Transverse colon (tissue), 4 donors: Measurements from ENCODE around the gene CRADD. TPM values are rescaled to one million over a fixed set of nuclear protein-coding genes. Genes with fewer than 3 reads are reported as not detected.

Experiments used
- DNase-seq: peaks from one replicate; pipeline ENCODE4 v3.0.0-alpha.2; 2019
- H3K27ac ChIP-seq, 4 donors: fragments of 200-600 bp; sonication (generic); 2 replicates each; pipeline ENCODE4 v1.5.1; 2016 to 2018; ENCODE audit warnings: inconsistent platforms in 4 of 4
- H3K27me3 ChIP-seq: fragments of 200-600 bp; sonication (generic); 2 replicates; pipeline ENCODE4 v1.5.1; 2017; ENCODE audit warnings: inconsistent platforms
- H3K36me3 ChIP-seq, 4 donors: fragments of 200-600 bp; sonication (generic); 2 replicates each; pipeline ENCODE4 v1.5.1; 2017 to 2019; ENCODE audit warnings: inconsistent platforms in 4 of 4
- H3K4me1 ChIP-seq, 4 donors: fragments of 200-600 bp; sonication (generic); 2 replicates each; pipeline ENCODE4 v1.5.1; 2017 to 2020; ENCODE audit warnings: inconsistent platforms in 4 of 4
- H3K4me3 ChIP-seq, 4 donors: fragments of 200-600 bp; sonication (generic); 1 replicate in 1 of 4; 2 replicates in 3 of 4; pipeline versions ENCODE4 v1.5.1 to v1.6.1; 2017 to 2019; ENCODE audit warnings: inconsistent platforms in 4 of 4
- H3K9me3 ChIP-seq, 2 donors: fragments of 200-600 bp; sonication (generic); 2 replicates each; pipeline ENCODE4 v1.5.1; 2017 to 2019; ENCODE audit warnings: inconsistent platforms in 2 of 2
- CTCF ChIP-seq, 5 experiments: fragments of 200-600 bp in 3 of 5; fragments of 450-650 bp in 2 of 5; sonication (generic) in 3 of 5; IDR thresholded peaks; 1 replicate in 2 of 5; 2 replicates in 3 of 5; pipeline ENCODE4 v1.5.1; 2016 to 2017; ENCODE audit warnings: antibody characterized with exemption in 5 of 5, inconsistent platforms in 3 of 5, mild to moderate bottlenecking in 2 of 5, moderate library complexity in 1 of 5
- EP300 ChIP-seq: sonication (generic); formaldehyde crosslinking; IDR thresholded peaks from one replicate; pipeline ENCODE4 v1.6.1; 2017; ENCODE audit warnings: antibody characterized with exemption, low read depth
- POLR2A ChIP-seq: fragments of 450-650 bp; IDR thresholded peaks from one replicate; pipeline ENCODE4 v1.6.1; 2016; ENCODE audit warnings: antibody characterized with exemption, mild to moderate bottlenecking, moderate library complexity
- POLR2AphosphoS5 ChIP-seq, 3 donors: sonication (generic); formaldehyde crosslinking; IDR thresholded peaks; one replicate each; pipeline ENCODE4 v1.6.1; 2016; ENCODE audit warnings: antibody characterized with exemption in 3 of 3
- WGBS, 2 donors: methylation state at CpG; one replicate each; pipeline ENCODE4 v1.1.5; 2018; ENCODE audit warnings: low coverage in 1 of 2; 5-methylcytosine and 5-hydroxymethylcytosine counted together
- in situ Hi-C, 4 donors: fragments of 200-750 bp; cut with MboI; loops; one replicate each; pipeline versions ENCODE4 v1.15.0 to v1.15.1; 2017; ENCODE audit warnings: low sequenced_read_pairs in 3 of 4, low pct_ligation_motif_present in 1 of 4, low pct_unique_long_range_greater_than_20kb in 1 of 4
- intact Hi-C: fragments of 100-400 bp; cut with DNase I; formaldehyde crosslinking; loops from one replicate; pipeline ENCODE4 v1.15.1; 2023; ENCODE audit warnings: low total_unique reads
- total RNA-seq, 4 donors: library from RNA; depleted of rRNA; stranded (reverse); fragments of >200 nt; gene quantifications; one replicate each; pipeline ENCODE4 v1.1.0, GENCODE V29; 2016

The CRADD gene
- total RNA-seq, 4 donors from 2014 or later, result 45.6 to 59.3 (median 56.3) TPM

GRCh38 chr12:93902736-93903562 lies 225.8 kb downstream of the CRADD start:
- DNase-seq, result peak; percentile 13
- peaks cover 0 to 20% (median 9%) of the 10 kb centered on the region in 4 donors for H3K4me1 ChIP-seq
- WGBS, 2 donors, result 73 to 82% methylated on average over 4 to 5 of the region's 5 CpGs
- in situ Hi-C loops (no loop called here), intact Hi-C loops (no loop called here)
- no peaks in the 10 kb centered on the region for H3K36me3 ChIP-seq
- H3K27ac ChIP-seq, result peak overlapping the region in 3 of 4 donors; percentile 21 to 31 (median 22)
- H3K9me3 ChIP-seq, result peaks cover 0 to 3% of the 10 kb centered on the region in 2 donors
- TF ChIP-seq EP300, result no peak
- no peak for TF ChIP-seq CTCF (IDR thresholded peaks at IDR 0.05)
- no peak for TF ChIP-seq POLR2A
- peak in 2 of 3 donors; percentile 35 to 40 for TF ChIP-seq POLR2AphosphoS5 (IDR thresholded peaks at IDR 0.05)
- H3K27me3 ChIP-seq, result no peaks in the 10 kb centered on the region
- no peak overlapping the region for H3K4me3 ChIP-seq

GRCh38 chr12:93904124-93904523 lies 226.9 kb downstream of the CRADD start:
- peaks cover 0 to 11% (median 2%) of the 10 kb centered on the region in 4 donors for H3K4me1 ChIP-seq
- DNase-seq, result no peak
- no peak overlapping the region for H3K27ac ChIP-seq
- 75 to 92% methylated on average over 2 to 4 of the region's 4 CpGs for WGBS, 2 donors
- intact Hi-C loops (no loop called here), in situ Hi-C loops (no loop called here)
- no peak overlapping the region for H3K4me3 ChIP-seq
- H3K27me3 ChIP-seq, result no peaks in the 10 kb centered on the region
- H3K36me3 ChIP-seq, result no peaks in the 10 kb centered on the region
- peaks cover 0 to 3% of the 10 kb centered on the region in 2 donors for H3K9me3 ChIP-seq
- TF ChIP-seq POLR2A, result no peak

GRCh38 chr12:93908264-93908663 lies 231.1 kb downstream of the CRADD start:
- intact Hi-C loops (no loop called here), in situ Hi-C loops (no loop called here)
- Histone ChIP-seq H3K4me3 (no peak overlapping the region), H3K27ac (no peak overlapping the region), H3K27me3 (no peaks in the 10 kb centered on the region), H3K9me3 (no peaks in the 10 kb centered on the region), H3K4me1 (peaks cover 0 to 6% (median 0%) of the 10 kb centered on the region in 4 donors), H3K36me3 (no peaks in the 10 kb centered on the region)
- TF ChIP-seq EP300 (no peak), POLR2A (no peak), CTCF (IDR thresholded peaks at IDR 0.05) (no peak), POLR2AphosphoS5 (IDR thresholded peaks at IDR 0.05) (no peak)
- no peak for DNase-seq
- WGBS, 2 donors, result 53 to 55% methylated on average over 2 of the region's 2 CpGs

GRCh38 chr12:93908846-93909567 lies 231.8 kb downstream of the CRADD start:
- Histone ChIP-seq H3K9me3 (no peaks in the 10 kb centered on the region), H3K4me1 (no peaks in the 10 kb centered on the region), H3K27ac (no peak overlapping the region), H3K27me3 (no peaks in the 10 kb centered on the region), H3K36me3 (no peaks in the 10 kb centered on the region), H3K4me3 (no peak overlapping the region)
- TF ChIP-seq POLR2A, result no peak
- TF ChIP-seq POLR2AphosphoS5 (IDR thresholded peaks at IDR 0.05), result no peak
- no peak for TF ChIP-seq CTCF (IDR thresholded peaks at IDR 0.05)
- TF ChIP-seq EP300, result no peak
- intact Hi-C loops (no loop called here), in situ Hi-C loops (no loop called here)
- 57 to 61% methylated on average over 8 to 12 of the region's 12 CpGs for WGBS, 2 donors
- DNase-seq, result peak; percentile 51
